HepG2 (cell line): Measurements from ENCODE around the gene TMEM53. TPM values are rescaled to one million over a fixed set of nuclear protein-coding genes. Genes with fewer than 3 reads are reported as not detected.

ENCODE experiments used
- ATAC-seq: fragments of 200-7000 bp; cut with Tn5 transposase; 3 replicates; pipeline ENCODE4 v1.9.1; 2020; ENCODE audit warnings: mild to moderate bottlenecking, moderate library complexity
- BruUV-seq: library from RNA; stranded (reverse); fragments of 400-500 nt; replicated peaks from 2 replicates; lab custom pipeline; 2021; lab: Mats Ljungman, UMichigan
- CTCF ChIA-PET: fragments of 300-600 bp; formaldehyde crosslinking; extraction: SDS; loops from one replicate; lab custom pipeline; 2021; ENCODE audit warnings: low total read pairs, inconsistent platforms, low intra/inter-chr PET ratio; lab: Yijun Ruan, JAX
- POLR2A ChIA-PET: fragments of 350-600 bp; sonication (Branson Sonifier 250); formaldehyde crosslinking; loops from one replicate; lab custom pipeline; 2020; ENCODE audit warnings: antibody characterized with exemption, inconsistent platforms; lab: Yijun Ruan, JAX
- DNase-seq: peaks from one replicate; pipeline ENCODE4 v3.0.0-alpha.2; 2015; ENCODE audit warnings: low spot score
- FAIRE-seq: peaks from 3 replicates; lab custom pipeline; 2011; peaks lifted over from hg19 to GRCh38; lab: Jason Lieb, UNC
- H2AFZ ChIP-seq: one replicate; pipeline ENCODE4 v1.6.1; 2011; ENCODE audit warnings: low read length, inconsistent platforms
- H3K27ac ChIP-seq: fragments of 300-600 bp; 3 replicates; pipeline ENCODE4 v1.8.0; 2011; ENCODE audit warnings: mixed run types, mild to moderate bottlenecking, mixed read lengths, low read length, inconsistent platforms; ENCODE audit not compliant: insufficient read depth; ENCODE audit errors: extremely low read length
- H3K27me3 ChIP-seq, 2 experiments: fragments of 200-600 bp in 1 of 2; 2 replicates in 1 of 2; 3 replicates in 1 of 2; pipeline versions ENCODE4 v1.6.0 to v1.8.0; 2011; ENCODE audit warnings: low read length in 2 of 2, mild to moderate bottlenecking in 2 of 2, moderate library complexity in 2 of 2, inconsistent platforms in 1 of 2; ENCODE audit not compliant: insufficient read depth in 2 of 2, control insufficient read depth in 1 of 2
- H3K36me3 ChIP-seq, 2 experiments: fragments of 200-600 bp in 1 of 2; replicated peaks in 1 of 2; 2 replicates in 1 of 2; 3 replicates in 1 of 2; pipeline versions ENCODE4 v1.5.1 to v1.8.0; 2011; ENCODE audit warnings: low read length in 2 of 2, inconsistent platforms in 1 of 2; ENCODE audit not compliant: insufficient read depth in 2 of 2, control insufficient read depth in 1 of 2
- H3K4me1 ChIP-seq: 2 replicates; pipeline ENCODE4 v1.5.1; 2012; ENCODE audit warnings: low read length, inconsistent platforms; ENCODE audit not compliant: insufficient read depth
- H3K4me2 ChIP-seq: 2 replicates; pipeline ENCODE4 v1.6.0; 2011; ENCODE audit warnings: low read depth, low read length, inconsistent platforms
- H3K4me3 ChIP-seq, 3 experiments: fragments of 200-600 bp in 1 of 3; sonication (generic), shearing (Covaris generic) in 1 of 3; replicated peaks in 1 of 3; 2 replicates each; pipeline ENCODE4 v1.5.1; 2011 to 2016; ENCODE audit warnings: low read length in 3 of 3, inconsistent platforms in 2 of 3, low read depth in 2 of 3, mild to moderate bottlenecking in 2 of 3, control low read depth in 1 of 3, mixed read lengths in 1 of 3; ENCODE audit not compliant: insufficient read depth in 1 of 3
- H3K79me2 ChIP-seq: one replicate; pipeline ENCODE4 v1.6.1; 2011; ENCODE audit warnings: low read length, inconsistent platforms; ENCODE audit not compliant: insufficient read depth
- H3K9ac ChIP-seq: 2 replicates; pipeline ENCODE4 v1.6.0; 2011; ENCODE audit warnings: mild to moderate bottlenecking, low read depth, low read length, inconsistent platforms; ENCODE audit not compliant: insufficient read depth
- H3K9me3 ChIP-seq: 2 replicates; pipeline ENCODE4 v1.5.1; 2012; ENCODE audit warnings: mild to moderate bottlenecking, low read length
- H4K20me1 ChIP-seq: 2 replicates; pipeline ENCODE4 v1.6.0; 2011; ENCODE audit warnings: inconsistent platforms, mild to moderate bottlenecking, low read length, moderate library complexity; ENCODE audit not compliant: insufficient read depth
- ARHGAP35 ChIP-seq: sonication (generic); formaldehyde crosslinking; IDR thresholded peaks from 2 replicates; pipeline ENCODE4 v1.9.0; 2022; ENCODE audit warnings: mild to moderate bottlenecking, inconsistent platforms, moderate library complexity, missing genetic modification reagents, borderline replicate concordance
- BCL6 ChIP-seq: IDR thresholded peaks from 2 replicates; pipeline ENCODE4 v1.6.1; 2016; ENCODE audit warnings: missing genetic modification reagents, missing compliant biosample characterization
- GABPA ChIP-seq, 2 experiments: IDR thresholded peaks; 2 replicates each; pipeline ENCODE4 v1.6.1; 2011 to 2016; ENCODE audit warnings: low read depth in 2 of 2, low read length in 1 of 2, missing biosample characterization in 1 of 2, missing genetic modification characterization in 1 of 2
- RELA ChIP-seq: sonication (generic); formaldehyde crosslinking; IDR thresholded peaks from 2 replicates; pipeline ENCODE4 v1.4.0; 2020; ENCODE audit warnings: missing genetic modification reagents
- RORA ChIP-seq: sonication (generic); formaldehyde crosslinking; IDR thresholded peaks from 2 replicates; pipeline ENCODE4 v1.5.0; 2020; ENCODE audit warnings: mild to moderate bottlenecking, missing genetic modification reagents, moderate library complexity
- ZFP90 ChIP-seq: sonication (generic); formaldehyde crosslinking; IDR thresholded peaks from 2 replicates; pipeline ENCODE4 v1.8.0; 2022; ENCODE audit warnings: missing genetic modification reagents, mild to moderate bottlenecking, inconsistent platforms, borderline replicate concordance
- ZNF124 ChIP-seq: sonication (generic); formaldehyde crosslinking; IDR thresholded peaks from 2 replicates; pipeline ENCODE4 v1.4.0; 2020; ENCODE audit warnings: missing genetic modification reagents
- ZNF296 ChIP-seq: sonication (generic); formaldehyde crosslinking; conservative IDR thresholded peaks from 2 replicates; pipeline ENCODE4 v1.5.0; 2020; ENCODE audit warnings: mild to moderate bottlenecking, missing genetic modification reagents
- ZNF317 ChIP-seq: sonication (generic); formaldehyde crosslinking; IDR thresholded peaks from 2 replicates; pipeline ENCODE4 v1.5.0; 2020; ENCODE audit warnings: mild to moderate bottlenecking, missing genetic modification reagents
- ZNF546 ChIP-seq: sonication (generic); formaldehyde crosslinking; conservative IDR thresholded peaks from 2 replicates; pipeline ENCODE4 v1.8.1; 2023; ENCODE audit warnings: mild to moderate bottlenecking, missing genetic modification reagents
- ZNF776 ChIP-seq: sonication (generic); formaldehyde crosslinking; IDR thresholded peaks from 2 replicates; pipeline ENCODE4 v1.4.0; 2020; ENCODE audit warnings: mild to moderate bottlenecking, missing genetic modification reagents
- WGBS: methylation state at CpG from one replicate; pipeline ENCODE4 v1.1.6; 2017; ENCODE audit warnings: low lambda C conversion rate; 5-methylcytosine and 5-hydroxymethylcytosine counted together
- in situ Hi-C: cut with HindIII; loops from 2 replicates; pipeline ENCODE4 v1.10.0; 2017; ENCODE audit warnings: low pct_unique_long_range_greater_than_20kb; ENCODE audit not compliant: extremely low pct_ligation_motif_present
- intact Hi-C: fragments of 100-400 bp; cut with micrococcal nuclease; formaldehyde crosslinking; loops from one replicate; pipeline ENCODE4 v1.10.0; 2022; ENCODE audit not compliant: unreplicated experiment
- polyA plus RNA-seq, 8 experiments: library from polyadenylated mRNA; depleted of rRNA in 3 of 8; stranded (reverse) in 7 of 8; unstranded in 1 of 8; fragments of >200 nt; fragmentation: Illumina TruSeq in 4 of 8; extraction: Trizol in 4 of 8; gene quantifications; 2 replicates each; pipeline versions ENCODE4 v1.2.1 to v1.2.3, GENCODE V29; 2011 to 2016; ENCODE audit warnings: low read depth in 4 of 8, missing spikeins in 1 of 8, mixed read lengths in 1 of 8; ENCODE audit not compliant: insufficient read depth in 1 of 8
- total RNA-seq, 5 experiments: library from RNA; depleted of rRNA; stranded (reverse); fragments of >200 nt; fragmentation: Illumina TruSeq; extraction: Trizol; gene quantifications; 2 replicates each; pipeline ENCODE4 v1.2.3, GENCODE V29; 2016; ENCODE audit warnings: low read depth in 1 of 5
- TF ChIP-seq, protein P1 (sequence below): sonication (generic); formaldehyde crosslinking; conservative IDR thresholded peaks from 2 replicates; pipeline ENCODE4 v1.4.0; 2020; ENCODE audit warnings: mild to moderate bottlenecking, missing genetic modification reagents, moderate library complexity
- TF ChIP-seq, protein P2 (sequence below): sonication (generic); formaldehyde crosslinking; IDR thresholded peaks from 2 replicates; pipeline ENCODE4 v1.9.0; 2021; ENCODE audit warnings: mild to moderate bottlenecking, missing genetic modification reagents
- TF ChIP-seq, protein P3 (sequence below): sonication (generic); formaldehyde crosslinking; IDR thresholded peaks from 2 replicates; pipeline ENCODE4 v1.4.0; 2020; ENCODE audit warnings: mild to moderate bottlenecking, missing genetic modification reagents

Gene TMEM53
- total and polyA plus RNA-seq, 2 of the 13 experiments (the other 11 are each of a cell fraction or from before 2014, with no cell fraction given), result 12.6 to 20.2 TPM

DNA sequence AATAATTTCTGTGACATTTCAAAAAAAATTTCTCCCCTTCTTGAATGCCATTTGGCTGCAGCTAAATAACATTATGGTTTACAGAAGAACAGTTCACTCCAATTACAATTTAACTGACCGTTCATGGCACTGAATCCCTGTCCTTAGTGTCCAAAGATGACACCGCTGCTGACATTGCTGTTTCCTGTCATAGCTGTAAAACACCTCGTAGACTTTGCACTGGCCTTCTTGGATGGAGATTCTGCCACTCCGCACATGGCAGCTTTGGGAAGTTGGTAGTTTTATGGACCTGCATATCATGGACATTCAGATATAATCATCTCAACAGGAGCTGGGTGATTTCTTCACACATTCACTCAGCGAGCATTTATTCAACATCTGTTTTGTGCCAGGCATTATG is 5.2 kb upstream of the TMEM53 start (continued):
- TF ChIP-seq, protein P1, sequence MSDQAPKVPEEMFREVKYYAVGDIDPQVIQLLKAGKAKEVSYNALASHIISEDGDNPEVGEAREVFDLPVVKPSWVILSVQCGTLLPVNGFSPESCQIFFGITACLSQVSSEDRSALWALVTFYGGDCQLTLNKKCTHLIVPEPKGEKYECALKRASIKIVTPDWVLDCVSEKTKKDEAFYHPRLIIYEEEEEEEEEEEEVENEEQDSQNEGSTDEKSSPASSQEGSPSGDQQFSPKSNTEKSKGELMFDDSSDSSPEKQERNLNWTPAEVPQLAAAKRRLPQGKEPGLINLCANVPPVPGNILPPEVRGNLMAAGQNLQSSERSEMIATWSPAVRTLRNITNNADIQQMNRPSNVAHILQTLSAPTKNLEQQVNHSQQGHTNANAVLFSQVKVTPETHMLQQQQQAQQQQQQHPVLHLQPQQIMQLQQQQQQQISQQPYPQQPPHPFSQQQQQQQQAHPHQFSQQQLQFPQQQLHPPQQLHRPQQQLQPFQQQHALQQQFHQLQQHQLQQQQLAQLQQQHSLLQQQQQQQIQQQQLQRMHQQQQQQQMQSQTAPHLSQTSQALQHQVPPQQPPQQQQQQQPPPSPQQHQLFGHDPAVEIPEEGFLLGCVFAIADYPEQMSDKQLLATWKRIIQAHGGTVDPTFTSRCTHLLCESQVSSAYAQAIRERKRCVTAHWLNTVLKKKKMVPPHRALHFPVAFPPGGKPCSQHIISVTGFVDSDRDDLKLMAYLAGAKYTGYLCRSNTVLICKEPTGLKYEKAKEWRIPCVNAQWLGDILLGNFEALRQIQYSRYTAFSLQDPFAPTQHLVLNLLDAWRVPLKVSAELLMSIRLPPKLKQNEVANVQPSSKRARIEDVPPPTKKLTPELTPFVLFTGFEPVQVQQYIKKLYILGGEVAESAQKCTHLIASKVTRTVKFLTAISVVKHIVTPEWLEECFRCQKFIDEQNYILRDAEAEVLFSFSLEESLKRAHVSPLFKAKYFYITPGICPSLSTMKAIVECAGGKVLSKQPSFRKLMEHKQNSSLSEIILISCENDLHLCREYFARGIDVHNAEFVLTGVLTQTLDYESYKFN (CRISPR knock-in tag), result peak; percentile 71
- TF ChIP-seq GABPA (IDR thresholded peaks at IDR 0.05; ENCODE audit: low read depth, low read length), result no peak
- TF ChIP-seq GABPA (CRISPR knock-in tag; IDR thresholded peaks at IDR 0.05; ENCODE audit: low read depth), result 0 out of 2 replicates have a peak, but pooled peaks have one; percentile 16

DNA sequence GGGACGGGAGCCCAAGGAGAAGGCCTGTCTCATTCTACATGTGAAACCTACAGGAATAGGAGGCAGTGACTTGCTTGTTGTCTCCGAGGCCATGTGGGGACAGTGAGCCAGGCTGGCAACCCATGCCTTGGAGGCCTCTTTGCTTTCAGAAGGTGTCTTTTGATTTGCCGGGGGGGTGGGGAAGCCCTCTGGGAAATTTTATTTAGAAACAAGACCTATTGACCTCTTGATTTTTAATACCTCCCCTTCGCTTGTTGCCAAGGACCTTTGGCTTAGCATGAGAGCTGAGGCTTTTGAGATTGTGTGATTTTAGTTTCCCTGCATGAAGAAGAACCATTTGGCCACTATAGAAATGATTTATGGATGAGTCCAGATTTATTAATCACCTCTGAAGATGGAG is 4.3 kb upstream of the TMEM53 start:
- no peak for DNase-seq
- ChIA-PET POLR2A (no interaction called here), CTCF (no interaction called here)
- Histone ChIP-seq H2AFZ (no peak overlapping the region), H4K20me1 (no peaks in the 10 kb centered on the region), H3K4me3 (no peak overlapping the region), H3K79me2 (peaks cover 1% of the 10 kb centered on the region), H3K9ac (no peak overlapping the region), H3K36me3 (no peaks in the 10 kb centered on the region), H3K9me3 (no peaks in the 10 kb centered on the region), H3K27me3 (no peaks in the 10 kb centered on the region), H3K4me1 (peaks cover 91% of the 10 kb centered on the region), H3K27ac (no peak overlapping the region), H3K4me2 (no peak overlapping the region)
- in situ Hi-C loops (no loop called here), intact Hi-C loops (no loop called here)
- no peak for ATAC-seq
- FAIRE-seq, result no peak
- WGBS, result 76% methylated on average over 4 of the region's 4 CpGs
- BruUV-seq, result no TSS peak
- TF ChIP-seq ZNF776 (CRISPR knock-in tag) (no peak), BCL6 (no peak), ZNF546 (no peak), ARHGAP35 (CRISPR knock-in tag) (no peak), RORA (CRISPR knock-in tag) (no peak), ZNF124 (CRISPR knock-in tag) (no peak), ZNF317 (CRISPR knock-in tag) (no peak), ZFP90 (CRISPR knock-in tag) (no peak), RELA (no peak), ZNF296 (no peak)
- TF ChIP-seq, protein P2, sequence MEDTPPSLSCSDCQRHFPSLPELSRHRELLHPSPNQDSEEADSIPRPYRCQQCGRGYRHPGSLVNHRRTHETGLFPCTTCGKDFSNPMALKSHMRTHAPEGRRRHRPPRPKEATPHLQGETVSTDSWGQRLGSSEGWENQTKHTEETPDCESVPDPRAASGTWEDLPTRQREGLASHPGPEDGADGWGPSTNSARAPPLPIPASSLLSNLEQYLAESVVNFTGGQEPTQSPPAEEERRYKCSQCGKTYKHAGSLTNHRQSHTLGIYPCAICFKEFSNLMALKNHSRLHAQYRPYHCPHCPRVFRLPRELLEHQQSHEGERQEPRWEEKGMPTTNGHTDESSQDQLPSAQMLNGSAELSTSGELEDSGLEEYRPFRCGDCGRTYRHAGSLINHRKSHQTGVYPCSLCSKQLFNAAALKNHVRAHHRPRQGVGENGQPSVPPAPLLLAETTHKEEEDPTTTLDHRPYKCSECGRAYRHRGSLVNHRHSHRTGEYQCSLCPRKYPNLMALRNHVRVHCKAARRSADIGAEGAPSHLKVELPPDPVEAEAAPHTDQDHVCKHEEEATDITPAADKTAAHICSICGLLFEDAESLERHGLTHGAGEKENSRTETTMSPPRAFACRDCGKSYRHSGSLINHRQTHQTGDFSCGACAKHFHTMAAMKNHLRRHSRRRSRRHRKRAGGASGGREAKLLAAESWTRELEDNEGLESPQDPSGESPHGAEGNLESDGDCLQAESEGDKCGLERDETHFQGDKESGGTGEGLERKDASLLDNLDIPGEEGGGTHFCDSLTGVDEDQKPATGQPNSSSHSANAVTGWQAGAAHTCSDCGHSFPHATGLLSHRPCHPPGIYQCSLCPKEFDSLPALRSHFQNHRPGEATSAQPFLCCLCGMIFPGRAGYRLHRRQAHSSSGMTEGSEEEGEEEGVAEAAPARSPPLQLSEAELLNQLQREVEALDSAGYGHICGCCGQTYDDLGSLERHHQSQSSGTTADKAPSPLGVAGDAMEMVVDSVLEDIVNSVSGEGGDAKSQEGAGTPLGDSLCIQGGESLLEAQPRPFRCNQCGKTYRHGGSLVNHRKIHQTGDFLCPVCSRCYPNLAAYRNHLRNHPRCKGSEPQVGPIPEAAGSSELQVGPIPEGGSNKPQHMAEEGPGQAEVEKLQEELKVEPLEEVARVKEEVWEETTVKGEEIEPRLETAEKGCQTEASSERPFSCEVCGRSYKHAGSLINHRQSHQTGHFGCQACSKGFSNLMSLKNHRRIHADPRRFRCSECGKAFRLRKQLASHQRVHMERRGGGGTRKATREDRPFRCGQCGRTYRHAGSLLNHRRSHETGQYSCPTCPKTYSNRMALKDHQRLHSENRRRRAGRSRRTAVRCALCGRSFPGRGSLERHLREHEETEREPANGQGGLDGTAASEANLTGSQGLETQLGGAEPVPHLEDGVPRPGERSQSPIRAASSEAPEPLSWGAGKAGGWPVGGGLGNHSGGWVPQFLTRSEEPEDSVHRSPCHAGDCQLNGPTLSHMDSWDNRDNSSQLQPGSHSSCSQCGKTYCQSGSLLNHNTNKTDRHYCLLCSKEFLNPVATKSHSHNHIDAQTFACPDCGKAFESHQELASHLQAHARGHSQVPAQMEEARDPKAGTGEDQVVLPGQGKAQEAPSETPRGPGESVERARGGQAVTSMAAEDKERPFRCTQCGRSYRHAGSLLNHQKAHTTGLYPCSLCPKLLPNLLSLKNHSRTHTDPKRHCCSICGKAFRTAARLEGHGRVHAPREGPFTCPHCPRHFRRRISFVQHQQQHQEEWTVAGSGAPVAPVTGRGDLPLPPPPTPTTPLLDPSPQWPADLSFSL, result no peak
- TF ChIP-seq, protein P3, sequence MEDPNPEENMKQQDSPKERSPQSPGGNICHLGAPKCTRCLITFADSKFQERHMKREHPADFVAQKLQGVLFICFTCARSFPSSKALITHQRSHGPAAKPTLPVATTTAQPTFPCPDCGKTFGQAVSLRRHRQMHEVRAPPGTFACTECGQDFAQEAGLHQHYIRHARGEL (CRISPR knock-in tag), result no peak
